ENCODE data around the gene PLCG1. TPM values are rescaled to one million over a fixed set of nuclear protein-coding genes. Genes with fewer than 3 reads are reported as not detected.

The PLCG1 gene
- total and polyA plus RNA-seq, 2 donors (not counting 3 experiments of a cell fraction or from before 2014, with no cell fraction given): 164 to 224 TPM

DNA sequence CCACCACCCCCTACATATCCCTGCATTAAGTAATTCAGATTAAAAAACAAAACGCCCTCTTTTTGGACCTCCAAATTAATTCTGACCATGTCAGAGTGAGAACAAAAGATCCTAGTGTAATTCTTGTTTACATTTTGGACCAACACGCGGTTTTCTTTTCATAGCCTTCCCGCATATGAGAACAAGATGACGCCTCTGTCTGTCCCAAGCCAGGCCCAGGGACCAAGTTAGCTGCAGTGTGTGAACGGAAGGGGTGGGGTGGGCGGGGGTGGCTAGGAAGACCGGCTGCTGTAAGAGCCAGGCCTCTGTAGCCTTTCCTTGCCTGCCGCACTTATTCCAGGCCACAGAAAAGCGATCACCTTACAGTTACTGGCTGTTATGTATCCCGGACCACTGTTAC is 68.0 kb downstream of the PLCG1 start:
- no peaks in the 10 kb centered on the region for H3K79me2 ChIP-seq (ENCODE audit: control insufficient read depth, insufficient read depth, low read length)
- BruUV-seq (replicated peaks): no TSS peak

More for the DNA sequence above, 68.0 kb downstream of the PLCG1 start:
- DNase-seq (ENCODE audit: low read depth, low spot score) (no peak), FAIRE-seq (no peak)
- no peak overlapping the region for H3K4me2 ChIP-seq (ENCODE audit: insufficient read depth, low read length)
- ChIA-PET CTCF (no interaction called here), POLR2A (no interaction called here)
- no peak overlapping the region for H2AFZ ChIP-seq (ENCODE audit: low read depth, low read length)
- H3K4me1 ChIP-seq (ENCODE audit: control insufficient read depth, extremely low read depth, insufficient read depth, low read length): peaks cover 13% of the 10 kb centered on the region
- H3K27me3 ChIP-seq (ENCODE audit: control insufficient read depth in 2 of 2, insufficient read depth in 2 of 2, low read length in 2 of 2): no peaks in the 10 kb centered on the region
- H3K36me3 ChIP-seq (ENCODE audit: control insufficient read depth in 2 of 2, extremely low read depth in 1 of 2, insufficient read depth in 2 of 2, low read length in 2 of 2): no peaks in the 10 kb centered on the region
- H3K27ac ChIP-seq (ENCODE audit: insufficient read depth, low read depth, low read length): no peak overlapping the region
- H4K20me1 ChIP-seq (replicated peaks; ENCODE audit: control insufficient read depth, extremely low read depth, insufficient read depth, low read length): no peaks in the 10 kb centered on the region
- dilution Hi-C loops (cut with MboI; ENCODE audit: extremely low pct_ligation_motif_present, low sequenced_read_pairs): no loop called here
- intact Hi-C loops (cut with micrococcal nuclease): no loop called here
- TF ChIP-seq POLR2AphosphoS5 (IDR thresholded peaks at IDR 0.05; ENCODE audit: insufficient read depth, low read depth, low read length) (no peak), POLR2A (IDR thresholded peaks at IDR 0.05; ENCODE audit: low read depth, low read length) (no peak), JUN (IDR thresholded peaks at IDR 0.05; ENCODE audit: borderline replicate concordance, insufficient read depth, insufficient read length, low read depth) (no peak), GATA2 (IDR thresholded peaks at IDR 0.05; ENCODE audit: insufficient read depth, insufficient read length, low read depth, low read length) (no peak), FOS (IDR thresholded peaks at IDR 0.05; ENCODE audit: borderline replicate concordance, insufficient read depth, low read length) (no peak)
- TF ChIP-seq, protein P1, sequence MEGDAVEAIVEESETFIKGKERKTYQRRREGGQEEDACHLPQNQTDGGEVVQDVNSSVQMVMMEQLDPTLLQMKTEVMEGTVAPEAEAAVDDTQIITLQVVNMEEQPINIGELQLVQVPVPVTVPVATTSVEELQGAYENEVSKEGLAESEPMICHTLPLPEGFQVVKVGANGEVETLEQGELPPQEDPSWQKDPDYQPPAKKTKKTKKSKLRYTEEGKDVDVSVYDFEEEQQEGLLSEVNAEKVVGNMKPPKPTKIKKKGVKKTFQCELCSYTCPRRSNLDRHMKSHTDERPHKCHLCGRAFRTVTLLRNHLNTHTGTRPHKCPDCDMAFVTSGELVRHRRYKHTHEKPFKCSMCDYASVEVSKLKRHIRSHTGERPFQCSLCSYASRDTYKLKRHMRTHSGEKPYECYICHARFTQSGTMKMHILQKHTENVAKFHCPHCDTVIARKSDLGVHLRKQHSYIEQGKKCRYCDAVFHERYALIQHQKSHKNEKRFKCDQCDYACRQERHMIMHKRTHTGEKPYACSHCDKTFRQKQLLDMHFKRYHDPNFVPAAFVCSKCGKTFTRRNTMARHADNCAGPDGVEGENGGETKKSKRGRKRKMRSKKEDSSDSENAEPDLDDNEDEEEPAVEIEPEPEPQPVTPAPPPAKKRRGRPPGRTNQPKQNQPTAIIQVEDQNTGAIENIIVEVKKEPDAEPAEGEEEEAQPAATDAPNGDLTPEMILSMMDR (IDR thresholded peaks at IDR 0.05; ENCODE audit: extremely low read depth in 1 of 2, insufficient read depth in 1 of 2, low read depth in 1 of 2, low read length in 2 of 2): no peak
- H3K9me3 ChIP-seq (replicated peaks; ENCODE audit: control insufficient read depth, insufficient read depth, low read length): no peaks in the 10 kb centered on the region
- H3K4me3 ChIP-seq (replicated peaks in 1 of 3; ENCODE audit: insufficient read depth in 1 of 3, low read depth in 1 of 3, low read length in 3 of 3): no peak overlapping the region
- H3K9ac ChIP-seq (replicated peaks; ENCODE audit: extremely low read depth, insufficient read depth, low read length): no peak overlapping the region
- H3K9me1 ChIP-seq (replicated peaks; ENCODE audit: control insufficient read depth, extremely low read depth, insufficient read depth, low read length): no peaks in the 10 kb centered on the region

Data from endothelial cell of umbilical vein (primary cell).